Left ventricle myocardium inferior (tissue), 1 donor: ENCODE results near the gene ARMC5. TPM values are rescaled to one million over a fixed set of nuclear protein-coding genes. Genes with fewer than 3 reads are reported as not detected.
"Not testable (repeated sequence)": the region's sequence is repeated elsewhere in the genome, so short reads cannot be mapped to it uniquely, and the experiment has no call there.

ENCODE experiments used
- DNase-seq: peaks from one replicate; pipeline ENCODE4 v3.0.0-alpha.2; 2020
- H3K27ac ChIP-seq: fragments of 200-600 bp; replicated peaks from 2 replicates; pipeline ENCODE4 v1.8.0; 2021
- H3K27me3 ChIP-seq: fragments of 200-600 bp; 2 replicates; pipeline ENCODE4 v1.8.0; 2021; ENCODE audit warnings: low read depth
- H3K36me3 ChIP-seq: fragments of 200-600 bp; 2 replicates; pipeline ENCODE4 v1.8.0; 2021
- H3K4me1 ChIP-seq: fragments of 200-600 bp; 2 replicates; pipeline ENCODE4 v1.8.0; 2021
- H3K4me3 ChIP-seq: fragments of 200-600 bp; 2 replicates; pipeline ENCODE4 v1.8.0; 2021; ENCODE audit warnings: mild to moderate bottlenecking, moderate library complexity
- H3K9me3 ChIP-seq: fragments of 200-600 bp; replicated peaks from 2 replicates; pipeline ENCODE4 v1.8.0; 2021
- intact Hi-C: fragments of 100-400 bp; cut with micrococcal nuclease; formaldehyde crosslinking; loops from one replicate; pipeline ENCODE4 v1.11.0; 2022
- total RNA-seq: library from RNA; stranded (reverse); fragmentation: NEBNext Ultra II Directional; extraction: Animal tissue kit (Norgen Biotek cat#: 25700); gene quantifications from one replicate; pipeline ENCODE4 v1.2.1, GENCODE V29; 2021
- TF ChIP-seq, protein P1 (sequence below): fragments of 200-600 bp; IDR thresholded peaks from 2 replicates; pipeline ENCODE4 v1.8.0; 2021; ENCODE audit warnings: antibody characterized with exemption, mild to moderate bottlenecking, borderline replicate concordance
- donor health status: DM: no; HTN: yes; CAD: no; lungs with severe emphysema.

ARMC5 gene
- total RNA-seq, 1 donor from 2014 or later, result 5.8 TPM

GRCh38 chr16:31440516-31441184, 18.7 kb upstream of the ARMC5 start:
- H3K27me3 ChIP-seq, result no peaks in the 10 kb centered on the region
- H3K4me1 ChIP-seq, result peaks cover 41% of the 10 kb centered on the region
- no peak for DNase-seq
- H3K9me3 ChIP-seq, result no peaks in the 10 kb centered on the region
- no peak overlapping the region for H3K4me3 ChIP-seq
- H3K36me3 ChIP-seq, result no peaks in the 10 kb centered on the region
- H3K27ac ChIP-seq, result peak overlapping the region; percentile 96
- intact Hi-C loops, result no loop called here
- TF ChIP-seq, protein P1, sequence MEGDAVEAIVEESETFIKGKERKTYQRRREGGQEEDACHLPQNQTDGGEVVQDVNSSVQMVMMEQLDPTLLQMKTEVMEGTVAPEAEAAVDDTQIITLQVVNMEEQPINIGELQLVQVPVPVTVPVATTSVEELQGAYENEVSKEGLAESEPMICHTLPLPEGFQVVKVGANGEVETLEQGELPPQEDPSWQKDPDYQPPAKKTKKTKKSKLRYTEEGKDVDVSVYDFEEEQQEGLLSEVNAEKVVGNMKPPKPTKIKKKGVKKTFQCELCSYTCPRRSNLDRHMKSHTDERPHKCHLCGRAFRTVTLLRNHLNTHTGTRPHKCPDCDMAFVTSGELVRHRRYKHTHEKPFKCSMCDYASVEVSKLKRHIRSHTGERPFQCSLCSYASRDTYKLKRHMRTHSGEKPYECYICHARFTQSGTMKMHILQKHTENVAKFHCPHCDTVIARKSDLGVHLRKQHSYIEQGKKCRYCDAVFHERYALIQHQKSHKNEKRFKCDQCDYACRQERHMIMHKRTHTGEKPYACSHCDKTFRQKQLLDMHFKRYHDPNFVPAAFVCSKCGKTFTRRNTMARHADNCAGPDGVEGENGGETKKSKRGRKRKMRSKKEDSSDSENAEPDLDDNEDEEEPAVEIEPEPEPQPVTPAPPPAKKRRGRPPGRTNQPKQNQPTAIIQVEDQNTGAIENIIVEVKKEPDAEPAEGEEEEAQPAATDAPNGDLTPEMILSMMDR, result no peak

DNA sequence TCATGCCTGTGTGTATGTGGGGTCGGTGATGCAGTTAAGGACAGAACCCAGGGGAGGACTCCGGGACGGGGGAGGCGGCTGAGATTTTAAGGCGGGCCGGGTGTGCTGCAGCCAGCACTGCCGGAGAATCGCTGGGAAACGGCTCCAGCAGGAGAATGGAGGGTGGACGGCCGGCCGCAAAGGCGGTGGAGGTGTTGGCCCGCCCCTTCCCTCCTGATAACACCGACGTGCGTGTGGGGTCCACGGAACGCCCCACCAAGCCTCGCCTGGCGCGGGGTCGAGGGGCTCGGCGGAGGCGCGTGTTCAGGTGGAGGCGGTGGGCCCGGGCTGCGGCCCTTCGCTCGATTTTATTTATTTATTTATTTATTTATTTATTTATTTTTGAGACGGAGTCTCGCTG, 17.3 kb upstream of the ARMC5 start:
- TF ChIP-seq, protein P1, result no peak
- Histone ChIP-seq H3K4me3 (peak overlapping the region; percentile 88), H3K9me3 (no peaks in the 10 kb centered on the region), H3K36me3 (no peaks in the 10 kb centered on the region), H3K27me3 (no peaks in the 10 kb centered on the region), H3K4me1 (peaks cover 41% of the 10 kb centered on the region), H3K27ac (peak overlapping the region; percentile 96)
- no peak for DNase-seq
- intact Hi-C loops, result no loop called here

GRCh38 chr16:31445931-31446330, 13.4 kb upstream of the ARMC5 start:
- H3K27me3 ChIP-seq, intact Hi-C loops, H3K36me3 ChIP-seq, DNase-seq, H3K4me3 ChIP-seq, H3K27ac ChIP-seq, H3K9me3 ChIP-seq: not testable (repeated sequence)
- H3K4me1 ChIP-seq, result peaks cover 19% of the 10 kb centered on the region

GRCh38 chr16:31451201-31451600, 8.1 kb upstream of the ARMC5 start:
- Histone ChIP-seq H3K27me3 (no peaks in the 10 kb centered on the region), H3K36me3 (no peaks in the 10 kb centered on the region), H3K4me3 (no peak overlapping the region), H3K4me1 (peaks cover 49% of the 10 kb centered on the region), H3K27ac (peak overlapping the region; percentile 72), H3K9me3 (no peaks in the 10 kb centered on the region)
- intact Hi-C loops, result loop anchor here (10.0 kb wide), 1 partner anchor 466 kb away; the partner anchor contains the start of gene HSD3B7
- DNase-seq, result no peak
- TF ChIP-seq, protein P1, result no peak

GRCh38 chr16:31451681-31452351, 7.5 kb upstream of the ARMC5 start:
- intact Hi-C loops, result loop anchor here (10.0 kb wide), 1 partner anchor 467 kb away; the partner anchor contains the start of gene HSD3B7
- Histone ChIP-seq H3K9me3 (no peaks in the 10 kb centered on the region), H3K27ac (peak overlapping the region; percentile 72), H3K4me1 (peaks cover 56% of the 10 kb centered on the region), H3K36me3 (no peaks in the 10 kb centered on the region), H3K27me3 (no peaks in the 10 kb centered on the region), H3K4me3 (no peak overlapping the region)
- TF ChIP-seq, protein P1, result peak; percentile 66
- DNase-seq, result peak; percentile 46

DNA sequence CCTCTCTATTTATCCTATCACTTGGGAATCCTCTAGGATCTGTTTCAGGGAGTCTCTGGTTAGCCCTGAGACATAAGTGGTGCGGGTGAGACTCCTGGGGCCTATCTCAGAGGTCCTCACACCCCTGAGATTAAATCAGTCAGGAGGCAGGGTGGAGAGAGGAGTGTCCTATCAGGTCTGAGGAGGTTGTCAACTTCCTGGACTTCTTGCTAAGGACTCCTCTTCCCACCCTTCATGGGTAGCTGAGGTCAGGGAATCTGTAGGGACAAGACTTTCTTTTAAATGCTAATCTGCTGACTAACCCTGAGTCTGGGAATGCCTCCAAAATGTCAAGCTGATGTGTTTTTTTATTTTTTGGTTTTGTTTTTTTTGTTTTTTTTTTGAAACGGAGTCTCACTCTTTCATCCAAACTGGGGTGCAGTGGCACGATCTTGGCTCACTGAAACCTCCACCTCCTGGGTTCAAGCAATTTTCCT, 6.6 kb upstream of the ARMC5 start:
- intact Hi-C loops, result loop anchor here (10.0 kb wide), 1 partner anchor 468 kb away; the partner anchor contains the start of gene HSD3B7
- H3K27ac ChIP-seq, result peak overlapping the region; percentile 72
- TF ChIP-seq, protein P1, result no peak
- H3K4me1 ChIP-seq, result peaks cover 64% of the 10 kb centered on the region
- H3K27me3 ChIP-seq, result no peaks in the 10 kb centered on the region
- no peaks in the 10 kb centered on the region for H3K9me3 ChIP-seq
- no peaks in the 10 kb centered on the region for H3K36me3 ChIP-seq
- DNase-seq, result no peak
- no peak overlapping the region for H3K4me3 ChIP-seq
